Skeletal muscle satellite cell (primary cell): ENCODE measurements around the gene EVX2.

Experiments
- H3K27me3 ChIP-seq: 2 replicates; pipeline ENCODE4 v1.7.0; 2013; ENCODE audit warnings: low read length; ENCODE audit not compliant: control insufficient read depth, insufficient read depth
- H3K36me3 ChIP-seq: 2 replicates; pipeline ENCODE4 v1.7.0; 2013; ENCODE audit warnings: mild to moderate bottlenecking, control low read depth, low read length; ENCODE audit not compliant: insufficient read depth
- H3K4me1 ChIP-seq: 2 replicates; pipeline ENCODE4 v1.7.0; 2013; ENCODE audit warnings: low read length; ENCODE audit not compliant: control insufficient read depth, insufficient read depth
- H3K4me2 ChIP-seq: 2 replicates; pipeline ENCODE4 v1.7.0; 2013; ENCODE audit warnings: mild to moderate bottlenecking, low read length
- H3K4me3 ChIP-seq: 2 replicates; pipeline ENCODE4 v1.7.0; 2013; ENCODE audit warnings: low read length
- H3K9ac ChIP-seq: 2 replicates; pipeline ENCODE4 v1.7.0; 2013; ENCODE audit warnings: mild to moderate bottlenecking, low read depth, low read length, moderate library complexity
- H3K9me3 ChIP-seq: replicated peaks from 2 replicates; pipeline ENCODE4 v1.7.0; 2013; ENCODE audit warnings: mild to moderate bottlenecking, control low read depth, low read length

Gene EVX2

DNA sequence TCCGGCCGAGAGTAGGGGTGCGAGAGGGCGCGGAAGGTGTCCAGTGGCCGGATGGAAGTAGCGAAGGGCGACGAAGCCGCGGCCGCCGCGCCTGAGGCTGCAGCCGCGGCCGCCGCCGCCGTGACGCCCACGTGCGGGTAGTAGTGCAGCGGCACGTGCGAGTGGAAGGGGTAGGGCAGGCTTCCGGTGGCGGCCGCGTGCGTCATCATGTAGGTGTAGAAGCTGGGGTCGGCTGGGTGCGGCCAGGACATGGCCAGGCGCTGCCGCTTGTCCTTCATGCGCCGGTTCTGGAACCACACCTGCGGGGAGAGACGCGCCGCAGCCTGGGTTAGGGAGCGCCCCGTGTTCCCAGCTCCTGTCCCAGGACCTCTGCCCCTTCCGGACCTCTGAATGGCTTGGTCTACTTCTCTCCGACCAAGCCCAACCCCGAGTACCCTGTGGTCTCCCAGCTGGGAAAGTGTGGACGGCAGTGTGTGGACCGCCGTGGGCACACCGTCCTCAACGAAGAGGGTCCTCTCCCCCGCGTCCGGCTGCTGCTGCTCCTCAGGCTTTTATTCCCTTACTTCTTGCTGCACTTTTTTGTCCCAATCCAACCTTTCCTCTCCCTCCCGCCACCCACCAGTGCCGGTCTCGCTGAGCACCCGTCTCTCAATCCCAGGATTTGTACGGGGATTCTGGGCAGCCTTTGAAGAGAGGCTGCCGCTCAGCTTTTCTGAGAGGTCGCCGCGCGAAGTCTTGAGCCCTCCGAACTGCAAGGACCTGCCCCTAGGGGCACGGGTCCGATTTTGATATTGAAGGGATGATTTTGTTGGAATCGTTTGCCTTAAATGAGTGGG is 3.0 kb downstream of the EVX2 start:
- peaks cover 7% of the 10 kb centered on the region for H3K9me3 ChIP-seq
- H3K4me2 ChIP-seq, result peak overlapping the region; percentile 81
- H3K27me3 ChIP-seq, result peaks cover 97% of the 10 kb centered on the region
- peaks cover 14% of the 10 kb centered on the region for H3K4me1 ChIP-seq
- H3K36me3 ChIP-seq, result no peaks in the 10 kb centered on the region
- H3K9ac ChIP-seq, result no peak overlapping the region
- H3K4me3 ChIP-seq, result peak overlapping the region; percentile 59

DNA sequence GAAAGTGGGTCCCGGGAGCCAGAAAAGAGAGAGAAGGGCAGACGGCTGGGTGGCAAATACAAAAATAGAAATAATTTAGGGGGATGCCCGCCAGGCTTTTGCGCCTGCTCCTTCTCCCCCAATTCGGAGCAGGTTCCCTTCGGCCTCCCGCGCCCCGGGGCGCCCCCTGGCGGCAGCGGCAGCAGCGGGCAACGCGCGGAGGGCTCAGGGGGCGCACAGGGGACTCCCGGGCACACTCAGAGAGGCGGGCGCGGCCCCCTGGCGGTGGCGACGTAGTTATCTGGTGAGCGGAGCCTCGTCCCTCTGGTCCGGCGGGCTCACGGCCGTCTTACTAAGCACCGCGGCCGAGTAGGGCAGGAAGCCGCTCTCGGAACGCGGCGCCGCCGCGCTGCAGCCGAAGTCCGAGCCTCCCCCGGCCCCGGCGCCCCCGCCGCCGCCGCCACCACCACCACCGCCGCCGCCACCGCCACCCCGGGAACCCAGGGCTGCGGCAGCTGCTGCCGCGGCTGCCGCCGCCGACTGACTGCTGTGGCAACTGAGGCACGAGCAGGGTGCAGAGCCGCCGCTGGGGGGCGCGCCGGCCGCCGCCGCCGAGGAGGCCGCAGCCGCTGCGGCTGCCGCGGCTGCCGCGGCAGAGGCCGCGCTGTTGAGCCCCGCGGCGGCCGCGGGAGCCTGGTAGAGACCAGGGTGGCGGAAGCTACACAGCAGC is 3.8 kb downstream of the EVX2 start:
- Histone ChIP-seq H3K9ac (no peak overlapping the region), H3K27me3 (peaks cover 97% of the 10 kb centered on the region), H3K36me3 (no peaks in the 10 kb centered on the region), H3K4me1 (peaks cover 13% of the 10 kb centered on the region), H3K9me3 (peaks cover 7% of the 10 kb centered on the region), H3K4me2 (peak overlapping the region; percentile 81), H3K4me3 (peak overlapping the region; percentile 59)

DNA sequence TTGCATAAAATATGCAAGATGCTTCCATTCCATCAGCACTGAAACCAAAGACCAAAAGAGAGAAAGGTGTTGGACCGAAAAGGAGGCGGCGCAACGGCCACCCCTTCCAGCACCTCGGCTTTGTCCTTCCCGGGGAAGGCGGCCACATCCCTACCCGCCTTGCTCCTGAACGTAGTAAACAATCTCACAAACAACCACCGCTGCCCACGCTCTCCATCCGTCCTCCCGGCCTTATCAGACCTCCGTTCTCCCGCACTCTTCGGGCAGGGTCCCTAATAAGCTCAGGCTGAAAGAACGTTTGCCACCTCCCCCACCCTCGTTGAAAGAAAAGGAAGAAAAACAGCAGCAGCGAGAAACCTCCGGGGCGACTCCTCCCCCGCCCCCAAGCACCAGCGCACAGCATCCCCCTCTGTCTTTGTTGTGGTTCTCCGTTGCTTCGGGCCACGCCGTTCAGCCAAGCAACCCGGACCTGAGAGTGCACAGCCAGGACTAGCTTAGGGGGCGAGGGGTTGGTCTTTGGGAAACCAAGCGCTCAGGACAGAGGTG is 4.4 kb downstream of the EVX2 start:
- Histone ChIP-seq H3K4me3 (no peak overlapping the region), H3K4me2 (peak overlapping the region; percentile 66), H3K36me3 (no peaks in the 10 kb centered on the region), H3K9ac (no peak overlapping the region), H3K4me1 (peaks cover 13% of the 10 kb centered on the region), H3K9me3 (peaks cover 7% of the 10 kb centered on the region), H3K27me3 (peaks cover 97% of the 10 kb centered on the region)

DNA sequence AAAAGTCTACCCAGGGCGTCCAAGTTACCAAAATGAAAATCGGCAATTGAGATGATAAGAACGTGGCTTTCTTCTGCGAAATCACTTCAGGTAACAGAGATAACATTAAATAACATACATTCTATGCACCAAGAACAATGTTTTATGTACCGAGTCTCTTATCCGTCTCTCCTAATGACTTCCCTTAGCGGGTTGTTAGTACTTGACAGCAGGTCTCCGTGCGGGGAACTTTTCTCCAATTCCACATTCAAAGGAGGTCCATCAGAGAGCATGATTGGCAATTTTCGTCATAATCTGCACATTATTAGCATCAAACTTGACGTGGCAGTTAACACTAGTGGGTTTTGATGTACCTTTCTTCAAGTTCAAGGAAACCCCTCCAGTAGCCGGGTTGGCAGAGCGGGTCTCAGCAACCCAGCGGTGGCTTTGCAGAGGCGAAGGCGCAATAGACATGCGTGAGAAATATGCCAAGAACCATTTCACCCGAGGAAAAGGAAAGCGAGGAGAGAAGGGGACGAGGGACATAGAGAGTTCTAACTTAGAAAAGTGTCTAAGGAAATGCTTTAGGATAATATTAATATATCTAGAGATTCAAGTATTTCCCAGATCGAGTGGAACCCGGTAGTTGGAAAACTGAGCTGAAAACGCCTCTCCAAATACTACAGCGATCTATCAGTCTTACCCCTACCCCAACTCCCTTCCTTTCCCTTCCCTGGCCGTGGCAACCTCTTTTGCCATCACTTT is 5.0 kb downstream of the EVX2 start:
- peaks cover 13% of the 10 kb centered on the region for H3K4me1 ChIP-seq
- H3K9me3 ChIP-seq, result peaks cover 7% of the 10 kb centered on the region

DNA sequence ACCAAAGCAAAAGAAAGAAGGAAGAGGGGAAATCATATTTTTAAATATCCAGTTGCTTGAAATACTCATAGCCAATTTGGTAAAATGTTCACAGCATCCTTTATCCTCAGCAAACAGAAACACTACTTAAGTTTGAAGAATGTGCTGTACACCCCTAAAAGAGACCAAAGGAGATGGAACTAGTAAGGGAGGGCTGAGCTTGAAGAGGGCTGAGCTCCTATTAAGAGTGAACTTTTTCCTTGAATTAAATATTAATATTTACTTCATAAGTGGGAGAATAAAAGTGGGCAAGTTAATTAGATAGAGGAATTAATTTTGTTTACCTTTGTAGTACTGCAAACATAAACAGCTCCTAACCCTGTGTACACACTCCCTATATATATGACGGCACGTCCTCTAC is 7.0 kb downstream of the EVX2 start:
- Histone ChIP-seq H3K4me1 (peaks cover 13% of the 10 kb centered on the region), H3K4me2 (no peak overlapping the region), H3K9me3 (peaks cover 7% of the 10 kb centered on the region), H3K9ac (no peak overlapping the region), H3K4me3 (no peak overlapping the region), H3K36me3 (no peaks in the 10 kb centered on the region), H3K27me3 (peaks cover 96% of the 10 kb centered on the region)

More for the DNA sequence above, 5.0 kb downstream of the EVX2 start:
- H3K4me3 ChIP-seq, result no peak overlapping the region
- H3K4me2 ChIP-seq, result peak overlapping the region; percentile 66
- no peak overlapping the region for H3K9ac ChIP-seq
- peaks cover 97% of the 10 kb centered on the region for H3K27me3 ChIP-seq
- H3K36me3 ChIP-seq, result no peaks in the 10 kb centered on the region

DNA sequence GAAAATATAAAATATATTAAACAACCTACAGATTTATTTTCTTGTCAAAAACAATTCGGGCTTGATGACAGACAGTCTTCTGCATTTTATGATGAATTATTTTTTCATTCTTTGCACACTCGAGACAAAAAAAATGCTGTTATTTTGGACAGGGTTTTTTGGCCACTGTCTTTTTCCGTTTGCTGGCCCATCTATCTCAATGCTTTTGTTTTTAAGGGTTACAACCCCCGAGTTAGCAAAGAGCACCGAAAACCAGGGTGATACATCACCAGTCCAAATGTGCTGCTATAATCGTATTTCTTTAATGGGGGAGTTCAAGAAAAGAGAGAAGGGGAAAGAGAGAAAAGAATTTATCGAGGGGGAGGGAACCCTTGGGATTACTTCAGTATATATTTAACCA is 7.7 kb downstream of the EVX2 start:
- no peaks in the 10 kb centered on the region for H3K36me3 ChIP-seq
- H3K4me2 ChIP-seq, result no peak overlapping the region
- peaks cover 96% of the 10 kb centered on the region for H3K27me3 ChIP-seq
- H3K9ac ChIP-seq, result no peak overlapping the region
- no peak overlapping the region for H3K4me3 ChIP-seq
- peaks cover 13% of the 10 kb centered on the region for H3K4me1 ChIP-seq
- peaks cover 3% of the 10 kb centered on the region for H3K9me3 ChIP-seq

DNA sequence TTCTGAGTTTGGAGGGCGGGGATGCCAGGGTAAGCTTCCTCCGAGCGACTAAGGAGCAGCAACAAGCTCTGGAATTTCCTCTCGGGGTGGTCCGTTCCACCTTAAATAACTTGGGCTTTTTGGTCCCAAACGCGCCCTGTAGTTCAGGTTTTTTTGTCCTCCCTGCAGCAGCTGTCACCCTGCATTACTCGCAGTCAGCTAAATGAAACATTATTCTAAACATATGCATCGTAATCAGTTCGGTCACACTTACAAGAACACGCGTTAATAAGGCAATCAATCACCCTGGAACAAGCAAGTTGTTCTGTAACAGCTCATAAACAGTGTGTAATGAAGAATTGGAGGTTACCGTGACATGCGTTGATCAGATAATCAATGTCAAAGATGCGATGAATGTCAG is 8.3 kb downstream of the EVX2 start:
- H3K9me3 ChIP-seq, result no peaks in the 10 kb centered on the region
- H3K9ac ChIP-seq, result no peak overlapping the region
- H3K4me1 ChIP-seq, result peaks cover 10% of the 10 kb centered on the region
- no peak overlapping the region for H3K4me2 ChIP-seq
- no peaks in the 10 kb centered on the region for H3K36me3 ChIP-seq
- H3K27me3 ChIP-seq, result peaks cover 96% of the 10 kb centered on the region
- no peak overlapping the region for H3K4me3 ChIP-seq

DNA sequence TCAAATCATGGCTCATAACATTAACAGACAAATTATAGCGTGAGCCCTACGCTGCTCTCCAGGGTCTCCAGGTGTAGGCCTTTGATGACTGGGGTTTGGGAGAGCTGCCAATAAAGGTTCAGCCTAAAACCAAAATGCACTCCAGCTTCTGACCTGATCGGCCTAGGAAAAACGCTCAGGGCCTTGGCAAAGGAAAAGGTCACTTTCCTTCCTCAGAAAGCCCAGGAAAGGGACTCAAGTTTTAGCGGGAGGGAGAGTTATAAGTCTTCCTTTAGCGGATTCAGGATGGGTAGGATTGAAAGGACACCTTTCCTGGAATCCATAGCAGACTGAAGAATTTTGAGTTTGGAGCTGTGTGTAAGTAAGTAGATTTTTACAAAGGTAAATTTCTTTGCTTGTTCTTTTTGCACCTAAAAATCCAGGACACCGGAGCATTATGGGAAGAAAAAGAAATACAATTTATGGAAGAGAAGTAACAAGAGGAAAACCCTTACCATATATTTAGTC is 8.8 kb downstream of the EVX2 start:
- no peaks in the 10 kb centered on the region for H3K36me3 ChIP-seq
- H3K4me1 ChIP-seq, result peaks cover 7% of the 10 kb centered on the region
- no peak overlapping the region for H3K4me3 ChIP-seq
- no peaks in the 10 kb centered on the region for H3K9me3 ChIP-seq
- H3K27me3 ChIP-seq, result peaks cover 99% of the 10 kb centered on the region
- H3K9ac ChIP-seq, result no peak overlapping the region
- no peak overlapping the region for H3K4me2 ChIP-seq

DNA sequence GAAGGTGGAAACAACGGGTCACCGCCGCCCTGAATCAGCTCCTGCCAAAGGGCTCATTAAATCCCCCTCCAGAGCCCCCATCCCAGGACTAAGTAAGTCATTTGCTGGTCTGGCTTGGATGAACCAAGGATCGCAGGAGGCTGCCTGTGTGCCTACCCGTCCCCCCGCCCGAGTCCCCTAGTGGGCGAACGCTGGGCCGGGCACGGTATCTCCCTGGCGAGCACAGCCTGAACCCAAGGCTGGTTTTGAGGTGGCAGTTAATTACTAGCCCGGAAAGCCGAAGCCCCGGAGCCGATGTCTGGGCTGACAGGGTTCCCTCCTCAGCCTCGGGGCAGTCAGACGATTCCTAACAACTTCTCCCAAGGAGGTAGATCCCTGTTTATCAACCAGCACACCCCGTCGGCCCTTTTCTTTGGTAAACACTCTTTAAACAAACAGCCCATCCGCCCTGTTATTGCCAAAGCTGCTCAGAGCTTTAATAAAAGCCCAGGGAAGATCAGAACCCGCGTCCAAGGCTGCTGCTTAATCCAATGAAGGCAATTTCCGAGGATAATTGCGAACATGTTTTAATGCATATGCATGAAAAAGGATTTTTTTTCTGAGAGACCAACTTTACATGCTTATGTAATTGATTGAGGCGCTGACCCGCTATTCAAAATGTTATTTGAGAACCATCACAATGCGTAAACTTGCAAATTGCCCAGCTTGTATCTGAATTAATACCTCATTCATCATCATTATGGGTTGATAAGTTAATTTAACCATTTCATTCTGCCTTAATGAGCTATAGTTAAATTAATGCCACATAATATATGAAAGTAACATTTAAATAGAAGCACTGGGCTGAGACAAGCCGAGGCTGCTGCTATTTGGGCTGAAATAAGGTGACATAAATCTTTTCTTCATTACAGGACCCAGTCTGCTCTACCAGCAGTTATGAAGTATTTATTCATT is 10.5 kb downstream of the EVX2 start:
- no peak overlapping the region for H3K4me3 ChIP-seq
- H3K36me3 ChIP-seq, result no peaks in the 10 kb centered on the region
- peaks cover 5% of the 10 kb centered on the region for H3K4me1 ChIP-seq
- H3K9me3 ChIP-seq, result peaks cover under 1% of the 10 kb centered on the region
- H3K27me3 ChIP-seq, result peaks cover 99% of the 10 kb centered on the region
- no peak overlapping the region for H3K4me2 ChIP-seq
- no peak overlapping the region for H3K9ac ChIP-seq

DNA sequence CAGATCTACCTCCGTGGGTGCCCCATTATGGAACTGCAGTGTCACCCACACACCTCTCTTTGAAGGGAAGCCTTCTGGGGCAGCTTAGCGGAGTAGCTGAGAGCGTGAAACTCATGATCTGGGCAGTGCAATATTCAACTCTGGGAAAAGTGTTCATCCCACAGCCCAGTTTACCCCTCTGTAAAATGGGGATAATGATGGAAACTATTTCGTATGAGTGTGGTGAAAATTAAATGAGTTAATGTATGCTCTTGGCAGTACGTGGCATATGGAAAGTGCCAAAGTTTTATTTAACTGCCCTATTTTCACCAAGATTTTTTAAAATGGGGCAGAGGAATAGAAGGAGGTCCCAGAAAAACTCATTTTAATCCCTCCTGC is 11.5 kb downstream of the EVX2 start:
- no peaks in the 10 kb centered on the region for H3K36me3 ChIP-seq
- no peak overlapping the region for H3K4me2 ChIP-seq
- H3K27me3 ChIP-seq, result peaks cover 99% of the 10 kb centered on the region
- H3K4me1 ChIP-seq, result peaks cover 14% of the 10 kb centered on the region
- H3K9ac ChIP-seq, result no peak overlapping the region
- H3K4me3 ChIP-seq, result no peak overlapping the region
- peaks cover 3% of the 10 kb centered on the region for H3K9me3 ChIP-seq
